OCI-LY7 (cell line): ENCODE measurements around the gene MED25. TPM values are rescaled to one million over a fixed set of nuclear protein-coding genes. Genes with fewer than 3 reads are reported as not detected.

ENCODE experiments used
- BruUV-seq: library from RNA; stranded (reverse); fragments of 400-500 nt; replicated peaks from 2 replicates; lab custom pipeline; 2021; lab: Mats Ljungman, UMichigan
- CTCF ChIA-PET: fragments of 300-600 bp; sonication (Branson Sonifier 250); formaldehyde crosslinking; loops from one replicate; lab custom pipeline; 2022; ENCODE audit warnings: antibody characterized with exemption; ENCODE audit not compliant: unreplicated experiment; lab: Charles Lee
- POLR2A ChIA-PET: fragments of 300-600 bp; sonication (Branson Sonifier 250); formaldehyde crosslinking; loops from one replicate; lab custom pipeline; 2022; ENCODE audit warnings: antibody characterized with exemption; lab: Charles Lee
- DNase-seq: peaks from one replicate; pipeline ENCODE4 v3.0.0-alpha.2; 2015; ENCODE audit warnings: low spot score
- H2AFZ ChIP-seq: fragments of 200-600 bp; sonication (generic), shearing (Covaris generic); 2 replicates; pipeline ENCODE4 v1.6.1; 2014; ENCODE audit warnings: mild to moderate bottlenecking, antibody characterized with exemption, low read length, moderate library complexity
- H3K27ac ChIP-seq: fragments of 200-600 bp; sonication (generic); 2 replicates; pipeline ENCODE4 v1.5.1; 2014; ENCODE audit warnings: mixed run types, low read depth, mild to moderate bottlenecking, moderate library complexity, low read length, inconsistent platforms; ENCODE audit not compliant: poor library complexity, severe bottlenecking
- H3K36me3 ChIP-seq: fragments of 200-600 bp; sonication (generic); 2 replicates; pipeline ENCODE4 v1.6.1; 2014; ENCODE audit warnings: mild to moderate bottlenecking, antibody characterized with exemption, low read length, moderate library complexity, mixed read lengths; ENCODE audit not compliant: insufficient read depth
- H3K4me1 ChIP-seq: fragments of 200-600 bp; sonication (generic); 2 replicates; pipeline ENCODE4 v1.5.1; 2014; ENCODE audit warnings: mild to moderate bottlenecking, low read length; ENCODE audit not compliant: insufficient read depth, poor library complexity, severe bottlenecking
- H3K4me2 ChIP-seq: fragments of 200-600 bp; sonication (generic); 2 replicates; pipeline ENCODE4 v1.6.1; 2014; ENCODE audit warnings: mild to moderate bottlenecking, low read length
- H3K4me3 ChIP-seq: fragments of 200-600 bp; sonication (generic); 2 replicates; pipeline ENCODE4 v1.5.1; 2014; ENCODE audit warnings: mild to moderate bottlenecking, low read depth, low read length; ENCODE audit not compliant: poor library complexity, severe bottlenecking
- H3K79me2 ChIP-seq: fragments of 200-600 bp; sonication (generic); 2 replicates; pipeline ENCODE4 v1.6.1; 2016; ENCODE audit warnings: low read depth, mild to moderate bottlenecking, low read length, moderate library complexity, mixed read lengths; ENCODE audit not compliant: insufficient read depth
- H3K9me2 ChIP-seq: fragments of 200-600 bp; sonication (generic); 2 replicates; pipeline ENCODE4 v1.6.1; 2016; ENCODE audit warnings: mild to moderate bottlenecking, low read length, mixed read lengths; ENCODE audit not compliant: insufficient read depth
- H3K9me3 ChIP-seq: fragments of 200-600 bp; sonication (generic); 2 replicates; pipeline ENCODE4 v1.6.1; 2014; ENCODE audit warnings: mild to moderate bottlenecking, mixed run types, low read length, mixed read lengths
- H4K20me1 ChIP-seq: fragments of 200-600 bp; sonication (generic); 2 replicates; pipeline ENCODE4 v1.6.1; 2014; ENCODE audit warnings: mild to moderate bottlenecking, antibody characterized with exemption, low read length, moderate library complexity, mixed read lengths; ENCODE audit not compliant: insufficient read depth
- EZH2phosphoT487 ChIP-seq: fragments of 200-600 bp; sonication (generic); IDR thresholded peaks from 2 replicates; pipeline ENCODE4 v1.6.1; 2018; ENCODE audit warnings: low read depth, borderline replicate concordance, mild to moderate bottlenecking, mixed run types, antibody characterized with exemption, low read length, moderate library complexity, mixed read lengths
- intact Hi-C: fragments of 100-400 bp; cut with micrococcal nuclease; formaldehyde crosslinking; loops from one replicate; pipeline ENCODE4 v1.10.0; 2022; ENCODE audit not compliant: unreplicated experiment
- total RNA-seq, 2 experiments: library from RNA; depleted of rRNA in 1 of 2; stranded (reverse); fragments of >200 nt in 1 of 2; shearing (Covaris generic) in 1 of 2; gene quantifications; 2 replicates each; pipeline ENCODE4 v1.2.3, GENCODE V29; 2014 to 2022
- TF ChIP-seq, protein P1 (sequence below): fragments of 200-600 bp; sonication (generic); conservative IDR thresholded peaks from 2 replicates; pipeline ENCODE4 v1.5.1; 2014; ENCODE audit warnings: mild to moderate bottlenecking, antibody characterized with exemption, low read length, moderate library complexity, mixed read lengths

The MED25 gene
- total RNA-seq, 2 experiments from 2014 or later = 85.1 to 111 TPM

DNA sequence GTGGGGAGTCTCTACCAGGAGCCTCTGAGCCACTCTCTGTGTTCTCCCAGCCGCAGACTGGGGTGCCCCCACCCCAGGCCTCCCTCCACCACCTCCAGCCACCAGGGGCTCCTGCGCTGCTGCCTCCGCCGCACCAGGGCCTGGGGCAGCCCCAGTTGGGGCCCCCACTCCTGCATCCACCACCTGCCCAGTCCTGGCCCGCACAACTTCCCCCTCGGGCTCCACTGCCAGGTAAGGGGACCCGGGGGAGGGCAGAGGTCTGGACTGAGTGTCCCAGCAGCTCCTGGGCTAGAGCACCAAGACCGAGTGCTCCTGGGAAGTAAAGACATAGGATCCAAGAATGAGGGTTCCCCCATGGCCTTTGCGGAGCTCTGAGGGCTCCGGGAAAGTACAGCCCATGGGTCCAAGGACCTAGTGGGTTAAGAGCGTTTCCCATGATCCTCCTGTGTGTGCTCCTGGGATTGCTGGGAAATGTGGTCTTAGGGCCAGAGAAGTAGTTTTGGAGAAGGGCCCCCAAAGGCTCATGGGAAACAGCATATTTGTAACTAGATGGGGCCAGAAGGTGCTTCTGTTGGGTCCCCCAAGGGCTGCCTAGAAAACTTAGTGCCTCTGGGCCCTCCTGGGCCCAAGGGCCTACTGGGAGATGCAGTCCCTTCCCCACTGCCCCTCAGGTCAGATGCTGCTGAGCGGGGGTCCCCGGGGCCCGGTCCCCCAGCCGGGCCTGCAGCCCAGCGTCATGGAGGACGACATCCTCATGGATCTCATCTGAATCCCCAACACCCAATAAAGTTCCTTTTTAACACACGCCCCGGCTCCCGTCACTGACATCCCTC is 18.3 kb downstream of the MED25 start:
- no peak for DNase-seq
- Histone ChIP-seq H3K36me3 (peaks cover 98% of the 10 kb centered on the region), H3K79me2 (no peaks in the 10 kb centered on the region), H4K20me1 (no peaks in the 10 kb centered on the region), H3K4me3 (no peak overlapping the region), H3K9me2 (no peaks in the 10 kb centered on the region), H3K4me2 (no peak overlapping the region), H3K9me3 (no peaks in the 10 kb centered on the region), H3K4me1 (no peaks in the 10 kb centered on the region), H3K27ac (no peak overlapping the region), H2AFZ (no peak overlapping the region)
- ChIA-PET CTCF (no interaction called here), POLR2A (no interaction called here)
- intact Hi-C loops = no loop called here
- no TSS peak for BruUV-seq
- TF ChIP-seq EZH2phosphoT487 = no peak

DNA sequence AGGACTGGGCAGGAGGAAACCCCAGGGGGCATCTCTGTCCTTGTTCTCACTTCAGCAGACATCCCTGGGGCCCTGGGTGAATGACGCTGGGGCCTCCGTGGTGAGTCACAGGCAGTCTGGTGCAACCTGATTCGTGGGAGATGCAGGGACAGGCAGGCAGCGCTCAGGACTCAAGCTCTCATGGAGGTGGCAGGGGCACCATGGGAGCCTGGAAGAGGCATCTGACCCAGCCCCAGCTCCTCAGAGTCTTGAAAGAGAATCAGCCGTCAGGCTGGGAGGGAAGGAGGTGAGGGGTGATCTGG is 18.9 kb downstream of the MED25 start:
- no peak for DNase-seq
- Histone ChIP-seq H3K9me2 (no peaks in the 10 kb centered on the region), H2AFZ (no peak overlapping the region), H3K4me2 (no peak overlapping the region), H4K20me1 (no peaks in the 10 kb centered on the region), H3K27ac (no peak overlapping the region), H3K9me3 (no peaks in the 10 kb centered on the region), H3K36me3 (peaks cover 97% of the 10 kb centered on the region), H3K79me2 (no peaks in the 10 kb centered on the region), H3K4me1 (no peaks in the 10 kb centered on the region), H3K4me3 (no peak overlapping the region)
- CTCF ChIA-PET = no interaction called here
- TF ChIP-seq, protein P1, sequence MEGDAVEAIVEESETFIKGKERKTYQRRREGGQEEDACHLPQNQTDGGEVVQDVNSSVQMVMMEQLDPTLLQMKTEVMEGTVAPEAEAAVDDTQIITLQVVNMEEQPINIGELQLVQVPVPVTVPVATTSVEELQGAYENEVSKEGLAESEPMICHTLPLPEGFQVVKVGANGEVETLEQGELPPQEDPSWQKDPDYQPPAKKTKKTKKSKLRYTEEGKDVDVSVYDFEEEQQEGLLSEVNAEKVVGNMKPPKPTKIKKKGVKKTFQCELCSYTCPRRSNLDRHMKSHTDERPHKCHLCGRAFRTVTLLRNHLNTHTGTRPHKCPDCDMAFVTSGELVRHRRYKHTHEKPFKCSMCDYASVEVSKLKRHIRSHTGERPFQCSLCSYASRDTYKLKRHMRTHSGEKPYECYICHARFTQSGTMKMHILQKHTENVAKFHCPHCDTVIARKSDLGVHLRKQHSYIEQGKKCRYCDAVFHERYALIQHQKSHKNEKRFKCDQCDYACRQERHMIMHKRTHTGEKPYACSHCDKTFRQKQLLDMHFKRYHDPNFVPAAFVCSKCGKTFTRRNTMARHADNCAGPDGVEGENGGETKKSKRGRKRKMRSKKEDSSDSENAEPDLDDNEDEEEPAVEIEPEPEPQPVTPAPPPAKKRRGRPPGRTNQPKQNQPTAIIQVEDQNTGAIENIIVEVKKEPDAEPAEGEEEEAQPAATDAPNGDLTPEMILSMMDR = no peak
- TF ChIP-seq EZH2phosphoT487 = no peak
- POLR2A ChIA-PET = no interaction called here
- intact Hi-C loops = no loop called here
- no TSS peak for BruUV-seq

DNA sequence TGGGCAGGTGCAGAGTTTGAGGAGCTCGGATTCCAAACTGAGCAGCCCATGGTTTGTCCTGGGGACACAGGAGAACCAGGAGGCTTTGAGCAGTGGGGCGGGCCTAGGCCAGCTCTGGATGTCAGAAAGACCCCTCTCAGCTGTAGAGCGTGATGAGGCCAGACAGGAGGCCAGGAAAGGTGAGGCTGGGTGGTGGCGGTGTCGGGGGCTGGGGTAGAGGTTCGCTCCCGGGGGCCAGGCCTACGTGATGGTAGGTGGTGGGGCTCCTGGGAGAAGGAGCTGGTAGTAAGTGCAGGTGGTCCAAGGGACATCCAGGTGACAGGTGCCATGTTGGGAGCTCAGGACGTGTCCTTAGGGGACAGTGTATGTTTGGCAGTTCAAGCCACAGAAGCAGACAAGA is 19.3 kb downstream of the MED25 start:
- POLR2A ChIA-PET = no interaction called here
- H2AFZ ChIP-seq = no peak overlapping the region
- H3K9me2 ChIP-seq = no peaks in the 10 kb centered on the region
- H3K4me1 ChIP-seq = no peaks in the 10 kb centered on the region
- no peaks in the 10 kb centered on the region for H3K79me2 ChIP-seq
- no peak overlapping the region for H3K4me3 ChIP-seq
- H3K9me3 ChIP-seq = no peaks in the 10 kb centered on the region
- intact Hi-C loops = no loop called here
- CTCF ChIA-PET = no interaction called here
- H3K36me3 ChIP-seq = peaks cover 97% of the 10 kb centered on the region
- no peak overlapping the region for H3K27ac ChIP-seq
- H3K4me2 ChIP-seq = no peak overlapping the region
- no peaks in the 10 kb centered on the region for H4K20me1 ChIP-seq
- no TSS peak for BruUV-seq
- TF ChIP-seq, protein P1 = no peak
- no peak for TF ChIP-seq EZH2phosphoT487
- no peak for DNase-seq
